HG02588 (cell line): ENCODE results near the gene S100A13.
"Not testable (repeated sequence)": the region's sequence is repeated elsewhere in the genome, so short reads cannot be mapped to it uniquely, and the experiment has no call there.

ENCODE experiments used
- ATAC-seq: cut with Tn5 transposase; IDR thresholded peaks from one replicate; pipeline ENCODE4 v1.9.1; 2021; ENCODE audit warnings: mild to moderate bottlenecking, moderate library complexity; ENCODE audit not compliant: unreplicated experiment

S100A13 gene

GRCh38 chr1:153649137-153649862, 22.0 kb upstream of the S100A13 start:
- ATAC-seq, result no peak

- no peak for ATAC-seq
These were observed 20.8 kb upstream of the S100A13 start for GRCh38 chr1:153648000-153648643.

GRCh38 chr1:153647346-153647714, 20.0 kb upstream of the S100A13 start:
- ATAC-seq, result no peak

GRCh38 chr1:153646672-153647345, 19.5 kb upstream of the S100A13 start:
- no peak for ATAC-seq

GRCh38 chr1:153643816-153644215, 16.5 kb upstream of the S100A13 start:
- ATAC-seq, result no peak

- ATAC-seq, result no peak
These were observed 15.8 kb upstream of the S100A13 start for GRCh38 chr1:153643100-153643499.

- ATAC-seq, result no peak
These were observed 14.9 kb upstream of the S100A13 start for GRCh38 chr1:153642161-153642560.

- no peak for ATAC-seq
These were observed 13.6 kb upstream of the S100A13 start for GRCh38 chr1:153640861-153641260.

GRCh38 chr1:153640213-153640612, 12.9 kb upstream of the S100A13 start:
- not testable (repeated sequence) for ATAC-seq

- ATAC-seq, result no peak
These were observed 12.0 kb upstream of the S100A13 start for GRCh38 chr1:153639280-153639679.

- ATAC-seq, result no peak
These were observed 11.0 kb upstream of the S100A13 start for GRCh38 chr1:153638261-153638660.

GRCh38 chr1:153636312-153636711, 9.0 kb upstream of the S100A13 start:
- ATAC-seq, result no peak

- ATAC-seq, result no peak
These were observed 8.6 kb upstream of the S100A13 start for GRCh38 chr1:153635872-153636271.

- ATAC-seq, result peak; percentile 83
These were observed 6.7 kb upstream of the S100A13 start, which contains the start of gene CHTOP for GRCh38 chr1:153633754-153634665. CHTOP (plus strand) TSS chr1:153634066; CDS start chr1:153636589, 2,523 bp downstream.

GRCh38 chr1:153633161-153633753, 6.0 kb upstream of the S100A13 start:
- ATAC-seq, result no peak

GRCh38 chr1:153631047-153632022, 4.0 kb upstream of the S100A13 start:
- no peak for ATAC-seq

- no peak for ATAC-seq
These were observed 3.1 kb upstream of the S100A13 start for GRCh38 chr1:153630384-153630783.

- no peak for ATAC-seq
These were observed 2.7 kb upstream of the S100A13 start for GRCh38 chr1:153629971-153630370.

GRCh38 chr1:153629343-153629665, 2.0 kb upstream of the S100A13 start:
- ATAC-seq, result no peak
